GM13976 (cell line): ENCODE results near the gene GAGE12J.
"Not testable (repeated sequence)": the region's sequence is repeated elsewhere in the genome, so short reads cannot be mapped to it uniquely, and the experiment has no call there.

Experiments used
- DNase-seq: peaks from one replicate; pipeline ENCODE4 v3.0.0; 2012; ENCODE audit warnings: low spot score
- CTCF ChIP-seq: IDR thresholded peaks from 2 replicates; pipeline ENCODE4 v1.5.1; 2012; ENCODE audit warnings: borderline replicate concordance, mild to moderate bottlenecking; ENCODE audit not compliant: insufficient read depth; ENCODE audit errors: extremely low read depth, missing control alignments, control extremely low read depth
- in situ Hi-C: fragments of 300-500 bp; cut with MboI; formaldehyde crosslinking; loops from one replicate; pipeline ENCODE4 v1.12.0; 2022; ENCODE audit warnings: low sequenced_read_pairs, mixed read lengths, inconsistent platforms; ENCODE audit not compliant: unreplicated experiment

The GAGE12J gene

GRCh38 chrX:49321737-49322136 is at the start of gene GAGE12J:
Gene GAGE12J, plus strand, starts transcription at chrX:49322037. Its CDS starts 1,157 bp downstream, at chrX:49323194.
- not testable (repeated sequence) for DNase-seq

GRCh38 chrX:49272421-49272820 is 49.4 kb upstream of the GAGE12J start:
- TF ChIP-seq CTCF: no peak
- in situ Hi-C loops: no loop called here
- DNase-seq: no peak

More at GRCh38 chrX:49321737-49322136, at the start of gene GAGE12J:
- in situ Hi-C loops: not testable (repeated sequence)

GRCh38 chrX:49273181-49273727 is 48.6 kb upstream of the GAGE12J start:
- TF ChIP-seq CTCF: no peak
- DNase-seq: no peak
- in situ Hi-C loops: no loop called here

- in situ Hi-C loops: no loop called here
- TF ChIP-seq CTCF: no peak
- no peak for DNase-seq
Observed at GRCh38 chrX:49276207-49276606, 45.6 kb upstream of the GAGE12J start.

- DNase-seq: no peak
- in situ Hi-C loops: no loop called here
- TF ChIP-seq CTCF: no peak
Observed at GRCh38 chrX:49276671-49277534, 44.9 kb upstream of the GAGE12J start.

- in situ Hi-C loops: no loop called here
- no peak for DNase-seq
- no peak for TF ChIP-seq CTCF
Observed at GRCh38 chrX:49277535-49277830, 44.4 kb upstream of the GAGE12J start.

GRCh38 chrX:49278081-49278480 is 43.8 kb upstream of the GAGE12J start:
- TF ChIP-seq CTCF: no peak
- no peak for DNase-seq
- in situ Hi-C loops: no loop called here
